ENCODE results near the gene C17orf107. TPM values are rescaled to one million over a fixed set of nuclear protein-coding genes. Genes with fewer than 3 reads are reported as not detected.

The C17orf107 gene
- total RNA-seq, 1 donor from 2014 or later, result 1.8 TPM

DNA sequence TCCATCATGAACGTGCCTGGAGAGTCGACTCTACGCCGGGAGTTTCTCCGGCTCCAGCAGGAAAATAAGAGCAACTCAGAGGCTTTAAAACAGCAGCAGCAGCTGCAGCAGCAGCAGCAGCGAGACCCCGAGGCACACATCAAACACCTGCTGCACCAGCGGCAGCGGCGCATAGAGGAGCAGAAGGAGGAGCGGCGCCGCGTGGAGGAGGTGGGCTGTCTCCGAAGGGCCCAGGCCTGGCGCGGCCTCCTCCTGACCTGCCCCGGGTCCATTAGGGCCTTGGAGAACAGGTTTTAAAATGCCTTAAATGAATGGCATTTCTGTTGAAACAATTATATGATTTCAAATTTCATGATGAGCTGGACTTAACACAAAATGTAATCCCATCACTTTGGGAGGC is 11.8 kb upstream of the C17orf107 start:
- Mint-ChIP-seq H3K4me1 (ENCODE audit: low read depth) (no peaks in the 10 kb centered on the region), H3K9me3 (ENCODE audit: low read depth) (no peaks in the 10 kb centered on the region), H3K27me3 (ENCODE audit: low read depth) (no peaks in the 10 kb centered on the region), H3K4me3 (ENCODE audit: unreplicated experiment) (no peak overlapping the region), H3K27ac (ENCODE audit: unreplicated experiment) (no peak overlapping the region), H3K36me3 (ENCODE audit: low read depth) (peaks cover 24% of the 10 kb centered on the region)
- TF ChIP-seq, protein P1, sequence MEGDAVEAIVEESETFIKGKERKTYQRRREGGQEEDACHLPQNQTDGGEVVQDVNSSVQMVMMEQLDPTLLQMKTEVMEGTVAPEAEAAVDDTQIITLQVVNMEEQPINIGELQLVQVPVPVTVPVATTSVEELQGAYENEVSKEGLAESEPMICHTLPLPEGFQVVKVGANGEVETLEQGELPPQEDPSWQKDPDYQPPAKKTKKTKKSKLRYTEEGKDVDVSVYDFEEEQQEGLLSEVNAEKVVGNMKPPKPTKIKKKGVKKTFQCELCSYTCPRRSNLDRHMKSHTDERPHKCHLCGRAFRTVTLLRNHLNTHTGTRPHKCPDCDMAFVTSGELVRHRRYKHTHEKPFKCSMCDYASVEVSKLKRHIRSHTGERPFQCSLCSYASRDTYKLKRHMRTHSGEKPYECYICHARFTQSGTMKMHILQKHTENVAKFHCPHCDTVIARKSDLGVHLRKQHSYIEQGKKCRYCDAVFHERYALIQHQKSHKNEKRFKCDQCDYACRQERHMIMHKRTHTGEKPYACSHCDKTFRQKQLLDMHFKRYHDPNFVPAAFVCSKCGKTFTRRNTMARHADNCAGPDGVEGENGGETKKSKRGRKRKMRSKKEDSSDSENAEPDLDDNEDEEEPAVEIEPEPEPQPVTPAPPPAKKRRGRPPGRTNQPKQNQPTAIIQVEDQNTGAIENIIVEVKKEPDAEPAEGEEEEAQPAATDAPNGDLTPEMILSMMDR (IDR thresholded peaks at IDR 0.05), result no peak
- no peak for DNase-seq (ENCODE audit: low spot score)

DNA sequence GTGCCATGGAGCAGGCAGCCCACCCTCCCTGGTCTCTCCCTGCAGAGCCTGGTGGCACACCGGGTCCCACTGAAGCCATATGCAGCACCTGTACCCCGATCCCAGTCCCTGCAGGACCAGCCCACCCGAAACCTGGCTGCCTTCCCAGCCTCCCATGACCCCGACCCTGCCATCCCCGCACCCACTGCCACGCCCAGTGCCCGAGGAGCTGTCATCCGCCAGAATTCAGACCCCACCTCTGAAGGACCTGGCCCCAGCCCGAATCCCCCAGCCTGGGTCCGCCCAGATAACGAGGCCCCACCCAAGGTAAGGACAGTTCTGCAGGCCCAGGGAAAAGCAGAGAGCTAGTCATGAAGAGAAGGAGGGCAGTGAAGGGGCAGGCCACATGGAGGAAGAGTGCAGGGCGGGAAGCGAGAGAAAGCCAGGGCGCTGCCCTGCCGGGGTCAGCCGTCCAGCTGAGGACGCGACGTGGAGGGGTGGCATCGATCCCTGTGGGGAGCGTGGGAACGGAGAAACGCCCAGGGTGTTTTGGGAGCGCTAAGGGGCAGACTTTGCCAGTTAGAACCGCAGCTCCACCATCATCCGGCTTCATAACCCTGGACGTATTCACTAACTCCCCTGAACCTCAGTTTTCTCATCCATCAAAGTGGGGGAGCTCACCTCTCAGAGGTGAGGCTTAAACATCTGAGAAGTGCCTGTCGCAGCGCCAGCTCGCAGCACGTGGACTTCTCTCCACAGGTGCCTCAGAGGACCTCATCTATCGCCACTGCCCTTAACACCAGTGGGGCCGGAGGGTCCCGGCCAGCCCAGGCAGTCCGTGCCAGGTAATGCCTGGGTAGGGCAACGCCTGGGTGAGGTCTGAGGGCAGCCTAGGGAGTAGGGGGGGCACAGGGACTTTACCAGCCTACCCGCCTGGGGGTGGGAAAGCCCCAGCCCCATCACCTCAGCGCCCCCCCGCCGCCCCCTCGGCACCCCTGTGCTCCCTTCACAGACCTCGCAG is 7.6 kb upstream of the C17orf107 start:
- no peaks in the 10 kb centered on the region for H3K27me3 Mint-ChIP-seq (ENCODE audit: low read depth)
- TF ChIP-seq, protein P1 (IDR thresholded peaks at IDR 0.05), result no peak
- peaks cover 28% of the 10 kb centered on the region for H3K36me3 Mint-ChIP-seq (ENCODE audit: low read depth)

DNA sequence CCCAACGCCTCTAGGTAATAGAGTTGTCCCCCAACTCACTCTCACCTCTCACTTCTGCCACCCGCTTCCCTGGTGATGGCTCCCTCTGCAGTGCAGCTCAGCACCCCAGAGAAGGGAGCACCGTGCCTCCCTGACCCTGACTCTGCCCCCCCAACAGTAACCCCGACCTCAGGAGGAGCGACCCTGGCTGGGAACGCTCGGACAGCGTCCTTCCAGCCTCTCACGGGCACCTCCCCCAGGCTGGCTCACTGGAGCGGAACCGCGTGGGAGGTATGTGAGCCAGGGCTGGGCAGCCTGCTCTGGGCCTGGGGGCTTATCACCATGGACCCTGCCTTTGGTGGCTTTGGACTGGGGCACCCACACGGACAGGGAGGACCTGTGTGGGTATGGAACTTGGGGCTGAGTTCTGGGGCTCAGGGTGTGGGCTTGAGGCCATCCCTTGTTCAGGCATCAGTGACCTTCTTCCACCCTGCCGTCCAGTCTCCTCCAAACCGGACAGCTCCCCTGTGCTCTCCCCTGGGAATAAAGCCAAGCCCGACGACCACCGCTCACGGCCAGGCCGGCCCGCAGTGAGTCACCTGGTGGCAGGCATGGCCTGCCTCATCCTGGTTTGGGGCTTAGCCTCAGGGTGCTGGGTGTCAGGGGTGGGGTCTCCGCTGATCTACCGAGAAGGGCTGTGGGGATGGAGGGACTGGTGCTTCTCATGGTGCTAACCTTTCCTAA is 6.7 kb upstream of the C17orf107 start:
- TF ChIP-seq, protein P1 (IDR thresholded peaks at IDR 0.05), result no peak
- DNase-seq (ENCODE audit: low spot score), result no peak
- no peaks in the 10 kb centered on the region for H3K4me1 Mint-ChIP-seq (ENCODE audit: low read depth)
- H3K36me3 Mint-ChIP-seq (ENCODE audit: low read depth), result peaks cover 27% of the 10 kb centered on the region
- no peaks in the 10 kb centered on the region for H3K9me3 Mint-ChIP-seq (ENCODE audit: low read depth)
- no peak overlapping the region for H3K27ac Mint-ChIP-seq (ENCODE audit: unreplicated experiment)
- no peak overlapping the region for H3K4me3 Mint-ChIP-seq (ENCODE audit: unreplicated experiment)
- no peaks in the 10 kb centered on the region for H3K27me3 Mint-ChIP-seq (ENCODE audit: low read depth)

More for the DNA sequence above, 7.6 kb upstream of the C17orf107 start:
- no peak overlapping the region for H3K4me3 Mint-ChIP-seq (ENCODE audit: unreplicated experiment)
- H3K27ac Mint-ChIP-seq (ENCODE audit: unreplicated experiment), result no peak overlapping the region
- no peaks in the 10 kb centered on the region for H3K4me1 Mint-ChIP-seq (ENCODE audit: low read depth)
- DNase-seq (ENCODE audit: low spot score), result no peak
- no peaks in the 10 kb centered on the region for H3K9me3 Mint-ChIP-seq (ENCODE audit: low read depth)

DNA sequence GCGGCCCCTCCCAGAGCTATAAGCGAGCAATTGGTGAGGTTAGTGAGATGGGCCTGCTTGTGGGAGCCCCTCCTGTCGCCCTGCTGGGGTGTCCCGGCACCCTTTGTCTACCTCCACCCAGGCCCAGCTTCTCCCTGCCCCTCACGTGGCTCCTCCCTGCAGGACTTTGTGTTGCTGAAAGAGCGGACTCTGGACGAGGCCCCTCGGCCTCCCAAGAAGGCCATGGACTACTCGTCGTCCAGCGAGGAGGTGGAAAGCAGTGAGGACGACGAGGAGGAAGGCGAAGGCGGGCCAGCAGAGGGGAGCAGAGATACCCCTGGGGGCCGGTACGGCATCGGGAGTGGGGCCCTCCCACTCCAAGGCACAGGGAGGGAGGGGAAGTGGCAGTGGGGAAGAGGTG is 6.1 kb upstream of the C17orf107 start:
- H3K36me3 Mint-ChIP-seq (ENCODE audit: low read depth), result peaks cover 27% of the 10 kb centered on the region
- DNase-seq (ENCODE audit: low spot score), result no peak
- no peaks in the 10 kb centered on the region for H3K9me3 Mint-ChIP-seq (ENCODE audit: low read depth)
- no peaks in the 10 kb centered on the region for H3K4me1 Mint-ChIP-seq (ENCODE audit: low read depth)
- no peaks in the 10 kb centered on the region for H3K27me3 Mint-ChIP-seq (ENCODE audit: low read depth)
- H3K27ac Mint-ChIP-seq (ENCODE audit: unreplicated experiment), result no peak overlapping the region
- TF ChIP-seq, protein P1 (IDR thresholded peaks at IDR 0.05), result no peak
- H3K4me3 Mint-ChIP-seq (ENCODE audit: unreplicated experiment), result no peak overlapping the region
